Esophagus muscularis mucosa (tissue), 4 donors: ENCODE data around the gene SAXO1.

Experiments used
- CTCF ChIP-seq, 3 experiments: fragments of 200-600 bp in 2 of 3; fragments of 450-650 bp in 1 of 3; sonication (generic) in 2 of 3; IDR thresholded peaks; one replicate each; pipeline ENCODE4 v1.5.1; 2017 to 2019; ENCODE audit warnings: antibody characterized with exemption in 3 of 3, mild to moderate bottlenecking in 2 of 3, moderate library complexity in 1 of 3
- EP300 ChIP-seq: sonication (generic); formaldehyde crosslinking; IDR thresholded peaks from one replicate; pipeline ENCODE4 v1.6.1; 2017; ENCODE audit warnings: antibody characterized with exemption
- POLR2A ChIP-seq: fragments of 450-650 bp; IDR thresholded peaks from one replicate; pipeline ENCODE4 v1.6.1; 2017; ENCODE audit warnings: antibody characterized with exemption, moderate library complexity, mild to moderate bottlenecking, low read depth

- TF ChIP-seq EP300 (no peak), POLR2A (no peak), CTCF (IDR thresholded peaks at IDR 0.05) (no peak)
Observed at GRCh38 chr9:18947892-18948339, 85.1 kb downstream of the SAXO1 start.
